Measurements from ENCODE around the gene TNIP2.
"Not testable (repeated sequence)": the region's sequence is repeated elsewhere in the genome, so short reads cannot be mapped to it uniquely, and the experiment has no call there.

TNIP2 gene

GRCh38 chr4:2786152-2786671, 30.1 kb upstream of the TNIP2 start:
- H3K4me1 ChIP-seq (ENCODE audit: control insufficient read depth, insufficient read depth, low read length) = peaks cover 5% of the 10 kb centered on the region; the same call in 1 of the 2 replicates
- no peaks in the 10 kb centered on the region for H3K9me3 ChIP-seq (ENCODE audit: control insufficient read depth, insufficient read depth, low read length)
- no peak overlapping the region for H3K27ac ChIP-seq (ENCODE audit: low read depth, low read length)

GRCh38 chr4:2785613-2786012, 29.5 kb upstream of the TNIP2 start:
- Histone ChIP-seq H3K27ac (ENCODE audit: low read depth, low read length) (no peak overlapping the region), H3K9me3 (ENCODE audit: control insufficient read depth, insufficient read depth, low read length) (no peaks in the 10 kb centered on the region), H3K36me3 (ENCODE audit: control insufficient read depth, insufficient read depth, low read length) (no peaks in the 10 kb centered on the region), H3K4me3 (ENCODE audit: low read depth, low read length) (no peak overlapping the region), H3K27me3 (ENCODE audit: control insufficient read depth, insufficient read depth, low read length) (no peaks in the 10 kb centered on the region), H3K9ac (ENCODE audit: low read depth, low read length) (no peak overlapping the region), H3K4me1 (ENCODE audit: control insufficient read depth, insufficient read depth, low read length) (peaks cover 5% of the 10 kb centered on the region; the same call in 1 of the 2 replicates)

More at GRCh38 chr4:2786152-2786671, 30.1 kb upstream of the TNIP2 start:
- H3K36me3 ChIP-seq (ENCODE audit: control insufficient read depth, insufficient read depth, low read length) = no peaks in the 10 kb centered on the region
- H3K4me3 ChIP-seq (ENCODE audit: low read depth, low read length) = no peak overlapping the region
- H3K27me3 ChIP-seq (ENCODE audit: control insufficient read depth, insufficient read depth, low read length) = no peaks in the 10 kb centered on the region
- H3K9ac ChIP-seq (ENCODE audit: low read depth, low read length) = no peak overlapping the region

GRCh38 chr4:2783790-2784189, 27.7 kb upstream of the TNIP2 start:
- H3K36me3 ChIP-seq (ENCODE audit: control insufficient read depth, insufficient read depth, low read length) = no peaks in the 10 kb centered on the region
- H3K27ac ChIP-seq (ENCODE audit: low read depth, low read length) = no peak overlapping the region
- H3K9ac ChIP-seq (ENCODE audit: low read depth, low read length) = no peak overlapping the region
- no peaks in the 10 kb centered on the region for H3K27me3 ChIP-seq (ENCODE audit: control insufficient read depth, insufficient read depth, low read length)
- H3K4me3 ChIP-seq (ENCODE audit: low read depth, low read length) = no peak overlapping the region
- H3K9me3 ChIP-seq (ENCODE audit: control insufficient read depth, insufficient read depth, low read length) = no peaks in the 10 kb centered on the region
- H3K4me1 ChIP-seq (ENCODE audit: control insufficient read depth, insufficient read depth, low read length) = peaks cover 6% of the 10 kb centered on the region; the same call in 1 of the 2 replicates

- Histone ChIP-seq H3K9me3 (ENCODE audit: control insufficient read depth, insufficient read depth, low read length) (no peaks in the 10 kb centered on the region), H3K4me3 (ENCODE audit: low read depth, low read length) (no peak overlapping the region), H3K36me3 (ENCODE audit: control insufficient read depth, insufficient read depth, low read length) (no peaks in the 10 kb centered on the region), H3K4me1 (ENCODE audit: control insufficient read depth, insufficient read depth, low read length) (peaks cover 9% of the 10 kb centered on the region), H3K27ac (ENCODE audit: low read depth, low read length) (no peak overlapping the region), H3K27me3 (ENCODE audit: control insufficient read depth, insufficient read depth, low read length) (no peaks in the 10 kb centered on the region), H3K9ac (ENCODE audit: low read depth, low read length) (no peak overlapping the region)
Observed at GRCh38 chr4:2781911-2782310, 25.8 kb upstream of the TNIP2 start.

- not testable (repeated sequence) for H3K27ac ChIP-seq (ENCODE audit: low read depth, low read length); H3K4me3 ChIP-seq (ENCODE audit: low read depth, low read length); H3K36me3 ChIP-seq (ENCODE audit: control insufficient read depth, insufficient read depth, low read length); H3K9me3 ChIP-seq (ENCODE audit: control insufficient read depth, insufficient read depth, low read length); H3K27me3 ChIP-seq (ENCODE audit: control insufficient read depth, insufficient read depth, low read length); H3K4me1 ChIP-seq (ENCODE audit: control insufficient read depth, insufficient read depth, low read length); H3K9ac ChIP-seq (ENCODE audit: low read depth, low read length)
Observed at GRCh38 chr4:2780643-2781042, 24.5 kb upstream of the TNIP2 start.

GRCh38 chr4:2771264-2771663, 15.1 kb upstream of the TNIP2 start:
- Histone ChIP-seq H3K36me3 (ENCODE audit: control insufficient read depth, insufficient read depth, low read length) (no peaks in the 10 kb centered on the region), H3K27me3 (ENCODE audit: control insufficient read depth, insufficient read depth, low read length) (no peaks in the 10 kb centered on the region), H3K9ac (ENCODE audit: low read depth, low read length) (no peak overlapping the region), H3K4me1 (ENCODE audit: control insufficient read depth, insufficient read depth, low read length) (peaks cover 3% of the 10 kb centered on the region; the same call in 1 of the 2 replicates), H3K9me3 (ENCODE audit: control insufficient read depth, insufficient read depth, low read length) (no peaks in the 10 kb centered on the region), H3K27ac (ENCODE audit: low read depth, low read length) (no peak overlapping the region), H3K4me3 (ENCODE audit: low read depth, low read length) (no peak overlapping the region)

- Histone ChIP-seq H3K27me3 (ENCODE audit: control insufficient read depth, insufficient read depth, low read length) (no peaks in the 10 kb centered on the region), H3K4me1 (ENCODE audit: control insufficient read depth, insufficient read depth, low read length) (peaks cover 3% of the 10 kb centered on the region; the same call in 1 of the 2 replicates), H3K9ac (ENCODE audit: low read depth, low read length) (no peak overlapping the region), H3K36me3 (ENCODE audit: control insufficient read depth, insufficient read depth, low read length) (no peaks in the 10 kb centered on the region), H3K9me3 (ENCODE audit: control insufficient read depth, insufficient read depth, low read length) (no peaks in the 10 kb centered on the region), H3K27ac (ENCODE audit: low read depth, low read length) (no peak overlapping the region), H3K4me3 (ENCODE audit: low read depth, low read length) (no peak overlapping the region)
Observed at GRCh38 chr4:2768921-2769336, 12.8 kb upstream of the TNIP2 start.

GRCh38 chr4:2768124-2768523, 12.0 kb upstream of the TNIP2 start:
- Histone ChIP-seq H3K9ac (ENCODE audit: low read depth, low read length) (no peak overlapping the region), H3K36me3 (ENCODE audit: control insufficient read depth, insufficient read depth, low read length) (no peaks in the 10 kb centered on the region), H3K4me1 (ENCODE audit: control insufficient read depth, insufficient read depth, low read length) (peaks cover 3% of the 10 kb centered on the region), H3K27me3 (ENCODE audit: control insufficient read depth, insufficient read depth, low read length) (no peaks in the 10 kb centered on the region), H3K27ac (ENCODE audit: low read depth, low read length) (no peak overlapping the region), H3K9me3 (ENCODE audit: control insufficient read depth, insufficient read depth, low read length) (no peaks in the 10 kb centered on the region), H3K4me3 (ENCODE audit: low read depth, low read length) (no peak overlapping the region)

GRCh38 chr4:2767705-2768074, 11.6 kb upstream of the TNIP2 start:
- Histone ChIP-seq H3K4me3 (ENCODE audit: low read depth, low read length) (no peak overlapping the region), H3K9ac (ENCODE audit: low read depth, low read length) (no peak overlapping the region), H3K36me3 (ENCODE audit: control insufficient read depth, insufficient read depth, low read length) (no peaks in the 10 kb centered on the region), H3K27ac (ENCODE audit: low read depth, low read length) (no peak overlapping the region), H3K27me3 (ENCODE audit: control insufficient read depth, insufficient read depth, low read length) (no peaks in the 10 kb centered on the region), H3K9me3 (ENCODE audit: control insufficient read depth, insufficient read depth, low read length) (no peaks in the 10 kb centered on the region), H3K4me1 (ENCODE audit: control insufficient read depth, insufficient read depth, low read length) (peaks cover 3% of the 10 kb centered on the region)

- no peaks in the 10 kb centered on the region for H3K27me3 ChIP-seq (ENCODE audit: control insufficient read depth, insufficient read depth, low read length)
- H3K4me1 ChIP-seq (ENCODE audit: control insufficient read depth, insufficient read depth, low read length) = peaks cover 3% of the 10 kb centered on the region
- no peaks in the 10 kb centered on the region for H3K9me3 ChIP-seq (ENCODE audit: control insufficient read depth, insufficient read depth, low read length)
- no peak overlapping the region for H3K4me3 ChIP-seq (ENCODE audit: low read depth, low read length)
- H3K27ac ChIP-seq (ENCODE audit: low read depth, low read length) = no peak overlapping the region
- no peaks in the 10 kb centered on the region for H3K36me3 ChIP-seq (ENCODE audit: control insufficient read depth, insufficient read depth, low read length)
- H3K9ac ChIP-seq (ENCODE audit: low read depth, low read length) = no peak overlapping the region
Observed at GRCh38 chr4:2767046-2767704, 11.0 kb upstream of the TNIP2 start.

GRCh38 chr4:2765832-2766526, 9.8 kb upstream of the TNIP2 start:
- H3K27me3 ChIP-seq (ENCODE audit: control insufficient read depth, insufficient read depth, low read length) = no peaks in the 10 kb centered on the region
- H3K9me3 ChIP-seq (ENCODE audit: control insufficient read depth, insufficient read depth, low read length) = no peaks in the 10 kb centered on the region
- H3K9ac ChIP-seq (ENCODE audit: low read depth, low read length) = no peak overlapping the region
- H3K4me1 ChIP-seq (ENCODE audit: control insufficient read depth, insufficient read depth, low read length) = peaks cover 8% of the 10 kb centered on the region
- no peak overlapping the region for H3K27ac ChIP-seq (ENCODE audit: low read depth, low read length)
- no peaks in the 10 kb centered on the region for H3K36me3 ChIP-seq (ENCODE audit: control insufficient read depth, insufficient read depth, low read length)
- H3K4me3 ChIP-seq (ENCODE audit: low read depth, low read length) = no peak overlapping the region

All from HUES48 (cell line).